ENCODE data around the gene STRN4.

The STRN4 gene

GRCh38 chr19:46732966-46733689 is 13.1 kb downstream of the STRN4 start:
- no peak overlapping the region for H3K4me3 ChIP-seq (ENCODE audit: low read length)
- TF ChIP-seq CTCF (conservative IDR thresholded peaks at IDR 0.05; ENCODE audit: low read length) = no peak
- no peak for DNase-seq (ENCODE audit: low read depth)

- no peak for DNase-seq (ENCODE audit: low read depth)
- no peak for TF ChIP-seq CTCF (conservative IDR thresholded peaks at IDR 0.05; ENCODE audit: low read length)
Measured at GRCh38 chr19:46732172-46732938, 13.9 kb downstream of the STRN4 start.

GRCh38 chr19:46731584-46731983 is 14.7 kb downstream of the STRN4 start:
- no peak for DNase-seq (ENCODE audit: low read depth)

More at GRCh38 chr19:46732172-46732938, 13.9 kb downstream of the STRN4 start:
- no peak overlapping the region for H3K4me3 ChIP-seq (ENCODE audit: low read length)

GRCh38 chr19:46731007-46731501 is 15.2 kb downstream of the STRN4 start:
- DNase-seq (ENCODE audit: low read depth) = peak; percentile 78
- no peak overlapping the region for H3K4me3 ChIP-seq (ENCODE audit: low read length)
- TF ChIP-seq CTCF (conservative IDR thresholded peaks at IDR 0.05; ENCODE audit: low read length) = no peak

More at GRCh38 chr19:46731584-46731983, 14.7 kb downstream of the STRN4 start:
- TF ChIP-seq CTCF (conservative IDR thresholded peaks at IDR 0.05; ENCODE audit: low read length) = no peak
- H3K4me3 ChIP-seq (ENCODE audit: low read length) = no peak overlapping the region

GRCh38 chr19:46730595-46730994 is 15.7 kb downstream of the STRN4 start:
- no peak for TF ChIP-seq CTCF (conservative IDR thresholded peaks at IDR 0.05; ENCODE audit: low read length)
- DNase-seq (ENCODE audit: low read depth) = no peak
- no peak overlapping the region for H3K4me3 ChIP-seq (ENCODE audit: low read length)

- no peak overlapping the region for H3K4me3 ChIP-seq (ENCODE audit: low read length)
- no peak for TF ChIP-seq CTCF (conservative IDR thresholded peaks at IDR 0.05; ENCODE audit: low read length)
- no peak for DNase-seq (ENCODE audit: low read depth)
Measured at GRCh38 chr19:46730187-46730586, 16.1 kb downstream of the STRN4 start.
